Astrocyte of the cerebellum (primary cell): ENCODE data around the gene RNF44.
"Not testable (repeated sequence)": the region's sequence is repeated elsewhere in the genome, so short reads cannot be mapped to it uniquely, and the experiment has no call there.

ENCODE experiments used
- DNase-seq: peaks from one replicate; pipeline ENCODE4 v3.0.0-alpha.2; 2011; ENCODE audit warnings: low read depth
- H3K4me3 ChIP-seq: 2 replicates; pipeline ENCODE4 v1.5.1; 2011; ENCODE audit warnings: mild to moderate bottlenecking, low read depth, low read length, moderate library complexity
- in situ Hi-C: cut with HindIII; loops from 2 replicates; pipeline ENCODE4 v1.10.0; 2017; ENCODE audit warnings: low sequenced_read_pairs
- TF ChIP-seq, protein P1 (sequence below): IDR thresholded peaks from 2 replicates; pipeline ENCODE4 v1.5.1; 2012; ENCODE audit warnings: low read length, low read depth, moderate library complexity, mild to moderate bottlenecking; ENCODE audit errors: missing control alignments

The RNF44 gene

GRCh38 chr5:176553260-176554085 lies 16.3 kb upstream of the RNF44 start:
- in situ Hi-C loops: no loop called here
- no peak for DNase-seq
- TF ChIP-seq, protein P1, sequence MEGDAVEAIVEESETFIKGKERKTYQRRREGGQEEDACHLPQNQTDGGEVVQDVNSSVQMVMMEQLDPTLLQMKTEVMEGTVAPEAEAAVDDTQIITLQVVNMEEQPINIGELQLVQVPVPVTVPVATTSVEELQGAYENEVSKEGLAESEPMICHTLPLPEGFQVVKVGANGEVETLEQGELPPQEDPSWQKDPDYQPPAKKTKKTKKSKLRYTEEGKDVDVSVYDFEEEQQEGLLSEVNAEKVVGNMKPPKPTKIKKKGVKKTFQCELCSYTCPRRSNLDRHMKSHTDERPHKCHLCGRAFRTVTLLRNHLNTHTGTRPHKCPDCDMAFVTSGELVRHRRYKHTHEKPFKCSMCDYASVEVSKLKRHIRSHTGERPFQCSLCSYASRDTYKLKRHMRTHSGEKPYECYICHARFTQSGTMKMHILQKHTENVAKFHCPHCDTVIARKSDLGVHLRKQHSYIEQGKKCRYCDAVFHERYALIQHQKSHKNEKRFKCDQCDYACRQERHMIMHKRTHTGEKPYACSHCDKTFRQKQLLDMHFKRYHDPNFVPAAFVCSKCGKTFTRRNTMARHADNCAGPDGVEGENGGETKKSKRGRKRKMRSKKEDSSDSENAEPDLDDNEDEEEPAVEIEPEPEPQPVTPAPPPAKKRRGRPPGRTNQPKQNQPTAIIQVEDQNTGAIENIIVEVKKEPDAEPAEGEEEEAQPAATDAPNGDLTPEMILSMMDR: no peak
- H3K4me3 ChIP-seq: no peak overlapping the region

- TF ChIP-seq, protein P1: no peak
- H3K4me3 ChIP-seq: no peak overlapping the region
- in situ Hi-C loops: no loop called here
- DNase-seq: no peak
Measured at GRCh38 chr5:176552332-176552869, 15.2 kb upstream of the RNF44 start.

DNA sequence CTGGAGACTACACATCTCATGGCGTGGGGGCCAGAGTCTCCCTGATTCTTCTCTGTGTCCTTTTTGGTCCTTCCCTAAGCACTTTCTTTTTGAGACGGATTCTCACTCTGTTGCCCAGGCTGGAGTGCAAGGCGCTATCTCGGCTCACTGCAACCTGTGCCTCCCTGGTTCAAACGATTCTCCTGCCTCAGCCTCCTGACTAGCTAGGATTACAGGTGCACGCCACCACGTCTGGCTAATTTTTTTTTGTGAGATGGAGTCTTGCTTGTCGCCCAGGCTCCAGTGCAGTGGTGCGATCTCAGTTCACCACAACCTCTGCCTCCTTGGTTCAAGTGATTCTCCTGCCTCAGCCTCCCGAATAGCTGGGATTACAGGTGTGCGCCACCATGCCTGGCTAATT lies 13.7 kb upstream of the RNF44 start:
- H3K4me3 ChIP-seq, in situ Hi-C loops, DNase-seq: not testable (repeated sequence)

DNA sequence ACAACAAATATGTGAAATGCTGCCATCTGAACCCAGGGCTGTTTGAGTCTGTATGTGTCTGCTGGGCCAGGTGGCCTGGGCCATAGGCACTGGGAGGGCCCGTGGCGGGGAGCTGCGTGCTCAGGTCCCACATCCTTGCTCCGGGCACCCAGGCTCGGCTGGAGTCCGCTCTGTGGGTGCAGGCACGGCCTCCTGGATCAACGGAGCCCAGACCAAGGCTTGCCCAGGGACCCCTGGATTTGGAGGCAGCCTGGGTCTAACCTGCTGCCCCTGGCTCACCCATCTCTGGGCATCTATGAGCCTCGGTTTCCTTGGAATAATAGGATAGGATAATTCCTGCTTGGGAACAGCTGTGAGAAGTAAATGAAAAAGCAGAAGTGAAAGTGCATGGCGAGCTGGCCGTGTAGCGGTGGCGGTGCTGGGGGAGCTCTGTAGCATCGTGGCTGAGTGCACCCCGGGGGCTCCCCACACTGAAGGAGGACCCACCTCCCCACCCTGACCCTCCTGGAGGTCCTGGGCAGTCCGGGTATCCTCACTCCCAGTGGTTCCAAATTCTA lies 13.2 kb upstream of the RNF44 start:
- no peak overlapping the region for H3K4me3 ChIP-seq
- DNase-seq: no peak
- TF ChIP-seq, protein P1: no peak
- in situ Hi-C loops: no loop called here

DNA sequence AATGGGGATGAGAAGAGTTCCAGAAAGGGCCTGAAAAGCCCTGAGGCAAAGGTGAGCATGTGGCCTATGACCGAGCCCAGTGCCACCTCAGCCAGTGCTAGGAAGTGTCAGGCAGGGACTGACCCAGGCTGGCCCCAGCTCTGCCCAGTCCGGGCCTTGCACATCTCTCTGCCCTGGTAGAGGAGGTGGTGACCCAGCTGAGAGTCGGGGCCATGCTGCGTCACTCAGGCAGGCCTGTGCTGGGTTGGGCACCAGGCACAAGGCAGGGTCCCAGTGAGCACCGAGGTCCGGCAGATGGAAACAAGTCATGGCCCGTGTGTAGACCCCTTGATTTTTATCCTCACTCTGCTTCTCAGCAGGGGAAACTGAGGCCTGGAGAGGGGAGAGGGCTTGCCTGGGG lies 12.7 kb upstream of the RNF44 start:
- TF ChIP-seq, protein P1: no peak
- in situ Hi-C loops: no loop called here
- no peak overlapping the region for H3K4me3 ChIP-seq
- DNase-seq: no peak

GRCh38 chr5:176548967-176549444 lies 11.8 kb upstream of the RNF44 start, which contains the start of gene CDHR2:
Gene CDHR2, plus strand, starts transcription at chr5:176549342. Its CDS starts 16,011 bp downstream, at chr5:176565353.
- no peak for DNase-seq
- TF ChIP-seq, protein P1: no peak
- H3K4me3 ChIP-seq: no peak within 1 kb of the TSS
- in situ Hi-C loops: no loop called here

DNA sequence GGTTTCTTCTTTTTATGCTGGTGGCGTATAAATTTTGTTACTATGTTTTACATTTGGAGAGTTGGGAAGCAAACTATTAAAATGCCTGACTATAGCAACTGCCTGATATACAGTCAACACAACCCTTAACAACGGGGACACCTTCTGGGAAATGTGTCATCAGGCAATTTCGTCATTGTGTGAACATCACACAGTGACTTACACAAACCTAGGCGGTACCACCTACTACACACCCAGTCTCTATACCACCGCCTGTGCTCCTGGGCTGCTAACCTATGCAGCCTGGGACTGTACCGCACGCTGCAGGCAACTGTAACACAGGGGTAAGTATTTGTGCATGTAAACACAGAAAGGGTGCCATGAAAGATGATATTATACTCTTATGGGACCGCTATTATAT lies 10.6 kb upstream of the RNF44 start:
- TF ChIP-seq, protein P1: no peak
- in situ Hi-C loops: no loop called here
- no peak overlapping the region for H3K4me3 ChIP-seq
- DNase-seq: no peak
